Gastrocnemius medialis (tissue), 4 donors: Measurements from ENCODE around the gene CYB5R3. TPM values are rescaled to one million over a fixed set of nuclear protein-coding genes. Genes with fewer than 3 reads are reported as not detected.

Experiments used
- ATAC-seq, 2 donors: fragments of 150-250 bp; one replicate each; pipeline ENCODE4 v1.9.1; 2016
- DNase-seq, 2 donors: peaks; one replicate each; pipeline ENCODE4 v3.0.0-alpha.2; 2019
- H3K27ac ChIP-seq, 4 donors: fragments of 200-600 bp; sonication (generic); 1 replicate in 1 of 4; 2 replicates in 3 of 4; pipeline ENCODE4 v1.5.1; 2016 to 2018; ENCODE audit warnings: mild to moderate bottlenecking in 2 of 4, moderate library complexity in 1 of 4
- H3K27me3 ChIP-seq, 3 donors: fragments of 200-600 bp; sonication (generic) in 2 of 3; 1 replicate in 1 of 3; 2 replicates in 2 of 3; pipeline versions ENCODE4 v1.5.1 to v1.6.0; 2016 to 2019; ENCODE audit warnings: mild to moderate bottlenecking in 1 of 3, moderate library complexity in 1 of 3
- H3K36me3 ChIP-seq, 2 donors: fragments of 200-600 bp; sonication (generic) in 1 of 2; one replicate each; pipeline ENCODE4 v1.5.1; 2017 to 2018
- H3K4me1 ChIP-seq, 2 donors: fragments of 200-600 bp; sonication (generic) in 1 of 2; one replicate each; pipeline ENCODE4 v1.5.1; 2016 to 2017; ENCODE audit warnings: mild to moderate bottlenecking in 2 of 2
- H3K4me3 ChIP-seq, 4 donors: fragments of 200-600 bp; sonication (generic) in 3 of 4; 1 replicate in 1 of 4; 2 replicates in 3 of 4; pipeline ENCODE4 v1.5.1; 2016 to 2019; ENCODE audit warnings: mild to moderate bottlenecking in 2 of 4
- H3K9me3 ChIP-seq, 3 donors: fragments of 200-600 bp; sonication (generic) in 2 of 3; 1 replicate in 1 of 3; 2 replicates in 2 of 3; pipeline ENCODE4 v1.5.1; 2016 to 2019
- POLR2A ChIP-seq, 2 donors: fragments of 450-650 bp; IDR thresholded peaks; one replicate each; pipeline ENCODE4 v1.6.1; 2017; ENCODE audit warnings: antibody characterized with exemption in 2 of 2, mild to moderate bottlenecking in 2 of 2, moderate library complexity in 2 of 2
- in situ Hi-C, 4 donors: fragments of 200-750 bp; cut with MboI; loops; one replicate each; pipeline versions ENCODE4 v1.15.0 to v1.8.0; 2017; ENCODE audit warnings: low sequenced_read_pairs in 4 of 4
- intact Hi-C: fragments of 100-400 bp; cut with DNase I; formaldehyde crosslinking; loops from one replicate; pipeline ENCODE4 v1.15.1; 2023; ENCODE audit warnings: low total_unique reads
- total RNA-seq, 4 donors: library from RNA; depleted of rRNA; stranded (reverse); fragments of >200 nt; gene quantifications; one replicate each; pipeline versions ENCODE4 v1.1.0 to v1.2.3, GENCODE V29; 2016
- TF ChIP-seq, protein P1 (sequence below), 5 experiments: fragments of 450-650 bp in 3 of 5; fragments of 200-600 bp in 2 of 5; sonication (generic) in 2 of 5; IDR thresholded peaks in 4 of 5; conservative IDR thresholded peaks in 1 of 5; 1 replicate in 4 of 5; 2 replicates in 1 of 5; pipeline ENCODE4 v1.5.1; 2016 to 2019; ENCODE audit warnings: antibody characterized with exemption in 5 of 5, mild to moderate bottlenecking in 3 of 5, moderate library complexity in 3 of 5

CYB5R3 gene
- total RNA-seq, 4 donors from 2014 or later = 44.3 to 163 (median 105) TPM

DNA sequence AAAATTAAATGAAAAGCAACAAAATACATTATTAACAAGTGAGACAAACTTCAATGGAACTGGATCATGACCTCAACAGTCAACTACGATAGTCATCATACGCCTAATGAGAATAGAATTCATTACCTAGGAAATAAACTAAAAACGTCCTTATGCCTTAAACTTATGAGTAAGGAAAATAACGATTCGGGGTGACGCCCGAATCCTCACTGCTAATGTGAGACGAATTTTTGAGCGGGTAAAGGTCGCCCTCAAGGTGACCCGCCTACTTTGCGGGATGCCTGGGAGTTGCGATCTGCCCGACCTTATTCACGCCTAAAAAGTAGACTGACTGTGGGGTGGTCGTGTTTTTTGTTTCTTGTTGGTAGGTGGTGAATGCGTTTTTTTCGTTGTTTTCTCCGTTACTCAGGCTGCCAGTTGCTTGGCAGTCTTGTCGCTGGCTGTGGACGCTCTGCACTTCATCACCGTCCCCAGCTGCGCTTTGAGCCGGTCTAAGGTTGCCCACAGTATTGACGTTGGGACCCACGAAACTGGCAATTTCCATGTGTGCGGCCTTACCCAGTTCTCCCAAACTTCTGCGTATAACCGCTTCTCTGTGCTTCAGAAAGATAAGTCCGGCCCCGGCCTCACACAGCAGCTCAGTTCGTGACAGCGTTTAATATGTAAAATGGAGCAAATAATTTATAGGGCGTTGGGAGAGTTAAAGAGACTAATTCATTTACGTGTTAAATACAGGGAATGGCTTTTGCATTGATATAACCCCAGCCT, 33.9 kb downstream of the CYB5R3 start:
- DNase-seq (peak; percentile 80 to 94), ATAC-seq (peak; percentile 77 to 82)
- H3K36me3 ChIP-seq = peaks cover 0 to 11% of the 10 kb centered on the region in 2 donors
- peaks cover 41 to 49% of the 10 kb centered on the region in 2 donors for H3K4me1 ChIP-seq
- in situ Hi-C loops (no loop called here), intact Hi-C loops (loop anchor here (1.0 to 10.0 kb wide), 4 partner anchors 33 to 242 kb away; partner anchors contain the start of gene ARFGAP3)
- H3K27me3 ChIP-seq = no peaks in the 10 kb centered on the region
- peak; percentile 80 to 96 for TF ChIP-seq POLR2A (IDR thresholded peaks at IDR 0.05)
- TF ChIP-seq, protein P1, sequence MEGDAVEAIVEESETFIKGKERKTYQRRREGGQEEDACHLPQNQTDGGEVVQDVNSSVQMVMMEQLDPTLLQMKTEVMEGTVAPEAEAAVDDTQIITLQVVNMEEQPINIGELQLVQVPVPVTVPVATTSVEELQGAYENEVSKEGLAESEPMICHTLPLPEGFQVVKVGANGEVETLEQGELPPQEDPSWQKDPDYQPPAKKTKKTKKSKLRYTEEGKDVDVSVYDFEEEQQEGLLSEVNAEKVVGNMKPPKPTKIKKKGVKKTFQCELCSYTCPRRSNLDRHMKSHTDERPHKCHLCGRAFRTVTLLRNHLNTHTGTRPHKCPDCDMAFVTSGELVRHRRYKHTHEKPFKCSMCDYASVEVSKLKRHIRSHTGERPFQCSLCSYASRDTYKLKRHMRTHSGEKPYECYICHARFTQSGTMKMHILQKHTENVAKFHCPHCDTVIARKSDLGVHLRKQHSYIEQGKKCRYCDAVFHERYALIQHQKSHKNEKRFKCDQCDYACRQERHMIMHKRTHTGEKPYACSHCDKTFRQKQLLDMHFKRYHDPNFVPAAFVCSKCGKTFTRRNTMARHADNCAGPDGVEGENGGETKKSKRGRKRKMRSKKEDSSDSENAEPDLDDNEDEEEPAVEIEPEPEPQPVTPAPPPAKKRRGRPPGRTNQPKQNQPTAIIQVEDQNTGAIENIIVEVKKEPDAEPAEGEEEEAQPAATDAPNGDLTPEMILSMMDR (IDR thresholded peaks at IDR 0.05 in 4 of 5, conservative IDR thresholded peaks at IDR 0.05 in 1 of 5) = peak in 1 of 5 experiments; percentile 23
- H3K4me3 ChIP-seq = peak overlapping the region; percentile 78 to 86 (median 80)
- no peaks in the 10 kb centered on the region for H3K9me3 ChIP-seq
- H3K27ac ChIP-seq = peak overlapping the region; percentile 90 to 96 (median 94)

DNA sequence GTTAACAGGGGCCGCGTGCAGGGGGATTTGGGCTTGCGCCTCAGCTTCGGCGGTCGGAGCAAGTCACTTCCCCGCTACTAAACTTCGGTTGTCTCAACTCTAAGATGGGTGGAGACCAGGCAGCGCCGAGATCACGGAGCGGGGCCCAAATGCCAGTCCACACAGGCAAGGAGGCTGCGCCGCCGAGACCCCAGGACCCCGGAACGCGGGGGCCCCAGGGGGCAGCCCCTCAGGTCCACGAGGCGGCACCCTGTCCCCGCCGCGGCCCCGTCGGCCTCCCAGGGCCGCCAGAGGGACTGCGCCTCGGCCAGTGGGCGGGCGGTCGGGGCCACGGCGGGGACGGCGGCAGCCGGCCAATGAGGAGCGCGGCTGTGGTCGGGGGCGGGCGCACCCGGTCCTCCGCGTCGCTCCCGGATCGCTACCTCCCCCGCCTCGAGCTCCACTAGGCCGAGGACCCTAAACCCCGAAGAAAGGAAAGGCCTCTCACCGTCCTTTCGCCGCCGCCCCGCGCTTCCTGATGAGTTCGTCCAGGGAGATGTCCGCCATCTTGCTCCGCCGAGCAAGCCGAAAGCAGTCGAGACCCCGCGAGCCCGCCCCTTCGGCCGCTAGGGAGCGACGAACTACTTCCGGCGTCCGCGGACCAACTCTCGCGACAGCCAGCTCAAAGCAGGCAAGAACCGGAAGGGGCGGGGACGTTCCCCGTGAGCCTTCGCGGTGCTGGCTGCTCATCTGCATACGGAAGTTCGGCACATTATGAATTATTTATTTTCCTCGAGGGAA, 34.7 kb downstream of the CYB5R3 start, which contains the start of gene POLDIP3:
Gene POLDIP3, minus strand, starts transcription at position 572 of the 780 bp plus-strand sequence. Its CDS starts 26 bp downstream, at position 546.
- DNase-seq (peak; percentile 98 to 99), ATAC-seq (peak; percentile 82 to 87)
- intact Hi-C loops (loop anchor here (1.0 to 10.0 kb wide), 4 partner anchors 34 to 242 kb away; partner anchors contain the start of gene ARFGAP3), in situ Hi-C loops (no loop called here)
- Histone ChIP-seq H3K4me1 (peaks cover 48 to 55% of the 10 kb centered on the region in 2 donors), H3K27me3 (no peaks in the 10 kb centered on the region), H3K4me3 (peak within 1 kb of the TSS; percentile 78 to 86 (median 80)), H3K9me3 (no peaks in the 10 kb centered on the region), H3K27ac (peak within 1 kb of the TSS; percentile 90 to 96 (median 94)), H3K36me3 (peaks cover 0 to 8% of the 10 kb centered on the region in 2 donors)
- TF ChIP-seq, protein P1 (IDR thresholded peaks at IDR 0.05 in 4 of 5, conservative IDR thresholded peaks at IDR 0.05 in 1 of 5) = peak; percentile 25 to 58 (median 42)
- peak; percentile 36 to 86 for TF ChIP-seq POLR2A (IDR thresholded peaks at IDR 0.05)

DNA sequence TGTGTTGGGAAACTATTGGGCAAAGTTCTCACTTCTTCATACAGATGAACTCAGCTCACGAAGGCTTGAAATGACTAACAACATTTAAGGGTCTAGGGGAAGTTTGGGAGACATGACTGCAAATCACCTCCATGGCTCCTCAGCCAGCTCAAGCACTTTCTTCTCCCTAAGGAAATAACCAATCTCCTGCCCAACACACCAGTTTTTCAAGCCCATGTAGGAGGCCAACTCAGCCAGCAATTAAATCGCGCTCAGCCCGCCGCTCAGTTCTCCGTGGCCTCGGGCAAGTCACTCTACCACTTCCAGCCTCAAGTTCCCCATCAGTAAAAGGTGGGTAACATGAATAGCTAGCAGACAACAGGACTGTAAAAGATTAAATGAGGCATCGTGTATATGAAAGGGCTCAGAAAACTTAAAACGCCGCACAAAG, 35.3 kb downstream of the CYB5R3 start:
- H3K4me1 ChIP-seq = peaks cover 54 to 61% of the 10 kb centered on the region in 2 donors
- TF ChIP-seq, protein P1 (IDR thresholded peaks at IDR 0.05 in 4 of 5, conservative IDR thresholded peaks at IDR 0.05 in 1 of 5) = no peak
- TF ChIP-seq POLR2A (IDR thresholded peaks at IDR 0.05) = no peak
- no peak for ATAC-seq
- DNase-seq = no peak
- H3K4me3 ChIP-seq = peak overlapping the region; percentile 78 to 86 (median 80)
- H3K27ac ChIP-seq = peak overlapping the region; percentile 90 to 96 (median 94)
- no peaks in the 10 kb centered on the region for H3K27me3 ChIP-seq
- H3K36me3 ChIP-seq = peaks cover 0 to 2% of the 10 kb centered on the region in 2 donors
- in situ Hi-C loops = no loop called here
- intact Hi-C loops = loop anchor here (2.0 to 10.0 kb wide), 3 partner anchors 79 to 243 kb away; partner anchors contain the start of gene ARFGAP3
- no peaks in the 10 kb centered on the region for H3K9me3 ChIP-seq

DNA sequence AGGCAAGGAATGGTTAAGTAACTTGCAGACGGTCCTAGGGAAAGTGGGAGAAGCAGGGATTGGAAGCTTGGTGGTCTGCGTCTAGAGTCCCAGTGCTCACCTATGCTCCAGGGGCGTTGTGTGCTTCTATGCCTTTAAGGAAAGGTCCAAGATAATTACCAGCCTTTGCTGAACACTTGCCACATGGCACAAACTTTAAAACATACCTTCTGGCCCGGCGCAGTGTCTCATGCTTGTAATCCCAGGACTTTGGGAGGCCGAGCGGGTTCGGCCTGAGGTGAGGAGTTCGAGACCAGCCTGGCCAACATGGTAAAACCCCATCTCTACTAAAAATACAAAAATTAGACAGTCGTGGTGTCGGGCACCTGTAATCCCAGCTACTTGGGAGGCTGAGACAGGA, 36.9 kb downstream of the CYB5R3 start:
- H3K36me3 ChIP-seq = no peaks in the 10 kb centered on the region
- intact Hi-C loops (loop anchor here (10.0 kb wide), 1 partner anchor 78 kb away; no protein-coding TSS in a partner anchor), in situ Hi-C loops (no loop called here)
- ATAC-seq (no peak), DNase-seq (no peak)
- no peaks in the 10 kb centered on the region for H3K27me3 ChIP-seq
- H3K4me3 ChIP-seq = peak overlapping the region in 3 of 4 donors; percentile 3 to 78 (median 15)
- peak overlapping the region; percentile 90 to 96 (median 94) for H3K27ac ChIP-seq
- H3K9me3 ChIP-seq = no peaks in the 10 kb centered on the region
- peaks cover 61 to 68% of the 10 kb centered on the region in 2 donors for H3K4me1 ChIP-seq
- no peak for TF ChIP-seq POLR2A (IDR thresholded peaks at IDR 0.05)
- TF ChIP-seq, protein P1 (IDR thresholded peaks at IDR 0.05 in 4 of 5, conservative IDR thresholded peaks at IDR 0.05 in 1 of 5) = no peak
